ENCODE data around the gene CDC42EP1. TPM values are rescaled to one million over a fixed set of nuclear protein-coding genes. Genes with fewer than 3 reads are reported as not detected.

Gene CDC42EP1
- total RNA-seq, 2 donors from 2014 or later, result 61.6 to 104 TPM

- Histone ChIP-seq H3K4me1 (ENCODE audit: control insufficient read depth in 1 of 2, low read depth in 2 of 2) (peaks cover 8 to 10% of the 10 kb centered on the region in 2 donors), H3K4me3 (no peak overlapping the region), H3K9me3 (no peaks in the 10 kb centered on the region), H3K27me3 (replicated peaks; ENCODE audit: insufficient read depth) (no peaks in the 10 kb centered on the region), H3K27ac (no peak overlapping the region), H3K36me3 (no peaks in the 10 kb centered on the region)
- ATAC-seq (ENCODE audit: insufficient number of reproducible peaks, low FRiP score, low read depth), result no peak
- no peak for DNase-seq (ENCODE audit: low spot score)
- no peak for TF ChIP-seq CTCF (IDR thresholded peaks at IDR 0.05)
These were observed 43.8 kb downstream of the CDC42EP1 start for GRCh38 chr22:37604074-37604473.

GRCh38 chr22:37604875-37605274, 44.6 kb downstream of the CDC42EP1 start:
- no peaks in the 10 kb centered on the region for H3K36me3 ChIP-seq
- TF ChIP-seq CTCF (IDR thresholded peaks at IDR 0.05), result no peak
- H3K9me3 ChIP-seq, result no peaks in the 10 kb centered on the region
- peaks cover 13 to 17% of the 10 kb centered on the region in 2 donors for H3K4me1 ChIP-seq (ENCODE audit: control insufficient read depth in 1 of 2, low read depth in 2 of 2)
- no peak overlapping the region for H3K4me3 ChIP-seq
- DNase-seq (ENCODE audit: low spot score), result no peak
- no peak for ATAC-seq (ENCODE audit: insufficient number of reproducible peaks, low FRiP score, low read depth)
- H3K27me3 ChIP-seq (replicated peaks; ENCODE audit: insufficient read depth), result no peaks in the 10 kb centered on the region
- H3K27ac ChIP-seq, result no peak overlapping the region

- peak; percentile 95 for TF ChIP-seq CTCF (IDR thresholded peaks at IDR 0.05)
- H3K9me3 ChIP-seq, result no peaks in the 10 kb centered on the region
- H3K4me1 ChIP-seq (ENCODE audit: control insufficient read depth in 1 of 2, low read depth in 2 of 2), result peaks cover 14 to 35% of the 10 kb centered on the region in 2 donors
- H3K36me3 ChIP-seq, result no peaks in the 10 kb centered on the region
- H3K27me3 ChIP-seq (replicated peaks; ENCODE audit: insufficient read depth), result no peaks in the 10 kb centered on the region
- DNase-seq (ENCODE audit: low spot score) (no peak), ATAC-seq (ENCODE audit: insufficient number of reproducible peaks, low FRiP score, low read depth) (no peak)
- peak overlapping the region; percentile 74 for H3K4me3 ChIP-seq
- peak overlapping the region in 1 of 2 donors; percentile 91 for H3K27ac ChIP-seq
These were observed 47.0 kb downstream of the CDC42EP1 start for GRCh38 chr22:37607010-37607934.

- H3K27ac ChIP-seq, result peak overlapping the region; percentile 91 to 94
- peaks cover 14 to 35% of the 10 kb centered on the region in 2 donors for H3K4me1 ChIP-seq (ENCODE audit: control insufficient read depth in 1 of 2, low read depth in 2 of 2)
- TF ChIP-seq CTCF (IDR thresholded peaks at IDR 0.05), result no peak
- H3K4me3 ChIP-seq, result peak overlapping the region; percentile 74
- no peaks in the 10 kb centered on the region for H3K9me3 ChIP-seq
- DNase-seq (ENCODE audit: low spot score), result no peak
- no peaks in the 10 kb centered on the region for H3K36me3 ChIP-seq
- peak; percentile 2 for ATAC-seq (ENCODE audit: insufficient number of reproducible peaks, low FRiP score, low read depth)
- H3K27me3 ChIP-seq (replicated peaks; ENCODE audit: insufficient read depth), result no peaks in the 10 kb centered on the region
These were observed 47.7 kb downstream of the CDC42EP1 start for GRCh38 chr22:37607935-37608476.

- peak; percentile 79 for DNase-seq (ENCODE audit: low spot score)
- TF ChIP-seq CTCF (IDR thresholded peaks at IDR 0.05), result peak; percentile 12
- H3K27ac ChIP-seq, result peak within 1 kb of the TSS; percentile 91 to 94
- H3K27me3 ChIP-seq (replicated peaks; ENCODE audit: insufficient read depth), result no peaks in the 10 kb centered on the region
- no peaks in the 10 kb centered on the region for H3K36me3 ChIP-seq
- no peaks in the 10 kb centered on the region for H3K9me3 ChIP-seq
- ATAC-seq (ENCODE audit: insufficient number of reproducible peaks, low FRiP score, low read depth), result peak; percentile 76
- H3K4me1 ChIP-seq (ENCODE audit: control insufficient read depth in 1 of 2, low read depth in 2 of 2), result peaks cover 14 to 41% of the 10 kb centered on the region in 2 donors
- H3K4me3 ChIP-seq, result peak within 1 kb of the TSS; percentile 74
These were observed 48.4 kb downstream of the CDC42EP1 start, which contains the start of gene GGA1 for GRCh38 chr22:37608477-37609239. TSS of gene GGA1 (plus strand) at chr22:37608834. CDS start at chr22:37608861, 27 bp downstream.
